Measurements from ENCODE around the gene FGF18. TPM values are rescaled to one million over a fixed set of nuclear protein-coding genes. Genes with fewer than 3 reads are reported as not detected.
A peak's percentile ranks its signal among the peaks of the same experiment; 100 is the strongest.

FGF18 gene
- total and polyA plus RNA-seq, 9 of the 15 experiments (the other 6 are each of a cell fraction or from before 2014, with no cell fraction given) = 0.05 to 0.18 (median 0.11) TPM; not detected in 6

DNA sequence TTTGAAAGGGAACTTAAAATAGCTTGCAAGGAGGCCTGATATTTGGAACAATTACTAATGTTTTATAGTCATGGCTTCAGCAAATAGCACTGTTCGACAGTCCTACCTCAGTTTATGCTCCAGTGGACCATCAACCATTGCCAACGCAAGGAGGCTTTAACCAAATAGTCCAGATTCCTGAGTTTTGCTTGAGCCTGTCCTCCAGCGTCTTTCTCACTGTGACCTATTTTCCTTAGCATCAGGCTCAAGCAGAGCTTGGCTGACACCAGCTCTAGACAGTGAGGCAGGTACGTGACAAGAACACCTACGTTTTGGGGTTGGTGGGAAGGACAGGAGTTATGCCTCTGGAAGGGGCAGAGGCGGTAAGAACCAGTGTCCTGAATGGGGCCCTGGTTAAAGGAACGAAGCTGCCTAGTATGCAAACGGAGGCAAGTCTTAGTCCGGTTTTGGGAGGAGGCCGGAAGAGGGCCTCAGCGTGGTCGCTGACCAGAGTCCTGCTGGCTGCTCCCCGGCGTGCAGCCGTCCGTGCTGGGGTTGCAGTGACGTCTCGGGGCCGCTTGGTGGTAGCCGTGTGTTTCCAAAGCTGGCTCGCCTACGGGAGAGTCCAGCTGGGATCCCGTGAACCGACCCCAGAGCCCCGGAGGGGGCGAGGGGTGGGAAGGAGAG, 998 bp upstream of the FGF18 start (continued):
- TF ChIP-seq PHF21A (IDR thresholded peaks at IDR 0.05; ENCODE audit: borderline replicate concordance, low read depth) (no peak), JUN (IDR thresholded peaks at IDR 0.05; ENCODE audit: borderline replicate concordance, low read depth, low read length) (peak; percentile 10; the same call in 1 of the 2 replicates), JUN (CRISPR knock-in tag; IDR thresholded peaks at IDR 0.05; ENCODE audit: borderline replicate concordance) (no peak), CBX1 (IDR thresholded peaks at IDR 0.05; ENCODE audit: low read depth) (no peak), TOE1 (IDR thresholded peaks at IDR 0.05; ENCODE audit: borderline replicate concordance) (0 out of 2 replicates have a peak, but pooled peaks have one; percentile 32), TOE1 (CRISPR knock-in tag; IDR thresholded peaks at IDR 0.05; ENCODE audit: borderline replicate concordance, low read depth) (0 out of 2 replicates have a peak, but pooled peaks have one; percentile 62), ZNF77 (CRISPR knock-in tag; IDR thresholded peaks at IDR 0.05) (no peak), DIDO1 (tag; IDR thresholded peaks at IDR 0.05; ENCODE audit: low read depth) (no peak), SRF (CRISPR knock-in tag; IDR thresholded peaks at IDR 0.05) (peak in 1 of 2 experiments; percentile 58; a peak in 2 of 4 replicates), ARID2 (IDR thresholded peaks at IDR 0.05) (peak; percentile 29; the same call in 1 of the 2 replicates), ZNF324 (CRISPR knock-in tag; IDR thresholded peaks at IDR 0.05) (no peak), SAP30 (IDR thresholded peaks at IDR 0.05; ENCODE audit: borderline replicate concordance, insufficient read depth, low read depth, low read length, poor library complexity, severe bottlenecking) (no peak), TCF3 (CRISPR knock-in tag; IDR thresholded peaks at IDR 0.05) (peak; percentile 17; the same call in 1 of the 2 replicates), TEAD1 (CRISPR knock-in tag; IDR thresholded peaks at IDR 0.05) (no peak), KAT2B (IDR thresholded peaks at IDR 0.05; ENCODE audit: low read depth, low read length) (no peak), MNT (conservative IDR thresholded peaks at IDR 0.05) (peak in 1 of 2 experiments; percentile 48; a peak in 2 of 4 replicates), ZSCAN29 (IDR thresholded peaks at IDR 0.05) (no peak), CCAR2 (IDR thresholded peaks at IDR 0.05; ENCODE audit: low read depth, low read length) (no peak), CC2D1A (IDR thresholded peaks at IDR 0.05) (peak; percentile 63), SMC3 (conservative IDR thresholded peaks at IDR 0.05; ENCODE audit: insufficient read depth, low read depth, low read length) (peak; percentile 77), RAD21 (CRISPR knock-in tag; conservative IDR thresholded peaks at IDR 0.05 in 1 of 2, IDR thresholded peaks at IDR 0.05 in 1 of 2) (peak; percentile 93 to 94), CXXC5 (CRISPR knock-in tag; IDR thresholded peaks at IDR 0.05) (peak; percentile 46), BHLHE40 (IDR thresholded peaks at IDR 0.05; ENCODE audit: low read length) (0 out of 2 replicates have a peak, but pooled peaks have one; percentile 30), LCOR (CRISPR knock-in tag; IDR thresholded peaks at IDR 0.05) (peak; percentile 69; the same call in 1 of the 2 replicates), CHD2 (IDR thresholded peaks at IDR 0.05; ENCODE audit: low read depth, low read length) (0 out of 2 replicates have a peak, but pooled peaks have one; percentile 13), ATF1 (CRISPR knock-in tag; IDR thresholded peaks at IDR 0.05) (no peak; the same call in 1 of the 2 replicates), ATF1 (tag; IDR thresholded peaks at IDR 0.05) (0 out of 2 replicates have a peak, but pooled peaks have one; percentile 37), ZBTB17 (CRISPR knock-in tag; IDR thresholded peaks at IDR 0.05) (peak; percentile 56; the same call in 1 of the 2 replicates), NR1H2 (CRISPR knock-in tag; IDR thresholded peaks at IDR 0.05) (no peak)
